ENCODE measurements around the gene A3GALT2.
A peak's percentile ranks its signal among the peaks of the same experiment; 100 is the strongest.

Gene A3GALT2

GRCh38 chr1:33349778-33350610 is 29.1 kb upstream of the A3GALT2 start:
- DNase-seq: peak; percentile 73

GRCh38 chr1:33349081-33349759 is 28.3 kb upstream of the A3GALT2 start:
- peak; percentile 35 for DNase-seq

- DNase-seq: no peak
Measured at GRCh38 chr1:33348676-33349080, 27.8 kb upstream of the A3GALT2 start.

GRCh38 chr1:33348194-33348593 is 27.3 kb upstream of the A3GALT2 start:
- no peak for DNase-seq

- DNase-seq: no peak
Measured at GRCh38 chr1:33347650-33347992, 26.7 kb upstream of the A3GALT2 start.

GRCh38 chr1:33346927-33347649 is 26.2 kb upstream of the A3GALT2 start:
- DNase-seq: no peak

GRCh38 chr1:33346533-33346926 is 25.6 kb upstream of the A3GALT2 start:
- DNase-seq: no peak

GRCh38 chr1:33344896-33345560 is 24.1 kb upstream of the A3GALT2 start:
- no peak for DNase-seq

GRCh38 chr1:33343539-33343938 is 22.6 kb upstream of the A3GALT2 start:
- no peak for DNase-seq

- no peak for DNase-seq
Measured at GRCh38 chr1:33342041-33342723, 21.3 kb upstream of the A3GALT2 start.

GRCh38 chr1:33341190-33341589 is 20.3 kb upstream of the A3GALT2 start:
- no peak for DNase-seq

GRCh38 chr1:33339413-33339812 is 18.5 kb upstream of the A3GALT2 start:
- no peak for DNase-seq

GRCh38 chr1:33338440-33339211 is 17.7 kb upstream of the A3GALT2 start:
- no peak for DNase-seq

- DNase-seq: no peak
Measured at GRCh38 chr1:33338048-33338439, 17.1 kb upstream of the A3GALT2 start.

- DNase-seq: no peak
Measured at GRCh38 chr1:33337441-33337840, 16.5 kb upstream of the A3GALT2 start.

- no peak for DNase-seq
Measured at GRCh38 chr1:33336580-33336979, 15.7 kb upstream of the A3GALT2 start.

- DNase-seq: no peak
Measured at GRCh38 chr1:33335020-33335419, 14.1 kb upstream of the A3GALT2 start.

- no peak for DNase-seq
Measured at GRCh38 chr1:33334081-33334552, 13.2 kb upstream of the A3GALT2 start.

GRCh38 chr1:33332881-33333280 is 12.0 kb upstream of the A3GALT2 start:
- DNase-seq: no peak

GRCh38 chr1:33332357-33332789 is 11.5 kb upstream of the A3GALT2 start:
- no peak for DNase-seq

Measured in activated CD4-positive, alpha-beta T cell treated with anti-CD3 and anti-CD28 coated beads, Interleukin-2, amount 50 U/mL, for 1 hour (primary cell).